ENCODE measurements around the gene SMG1. TPM values are rescaled to one million over a fixed set of nuclear protein-coding genes. Genes with fewer than 3 reads are reported as not detected.
"Not testable (repeated sequence)": the region's sequence is repeated elsewhere in the genome, so short reads cannot be mapped to it uniquely, and the experiment has no call there.

The SMG1 gene
- total and polyA plus RNA-seq, 2 donors: 20.8 to 31.9 TPM

DNA sequence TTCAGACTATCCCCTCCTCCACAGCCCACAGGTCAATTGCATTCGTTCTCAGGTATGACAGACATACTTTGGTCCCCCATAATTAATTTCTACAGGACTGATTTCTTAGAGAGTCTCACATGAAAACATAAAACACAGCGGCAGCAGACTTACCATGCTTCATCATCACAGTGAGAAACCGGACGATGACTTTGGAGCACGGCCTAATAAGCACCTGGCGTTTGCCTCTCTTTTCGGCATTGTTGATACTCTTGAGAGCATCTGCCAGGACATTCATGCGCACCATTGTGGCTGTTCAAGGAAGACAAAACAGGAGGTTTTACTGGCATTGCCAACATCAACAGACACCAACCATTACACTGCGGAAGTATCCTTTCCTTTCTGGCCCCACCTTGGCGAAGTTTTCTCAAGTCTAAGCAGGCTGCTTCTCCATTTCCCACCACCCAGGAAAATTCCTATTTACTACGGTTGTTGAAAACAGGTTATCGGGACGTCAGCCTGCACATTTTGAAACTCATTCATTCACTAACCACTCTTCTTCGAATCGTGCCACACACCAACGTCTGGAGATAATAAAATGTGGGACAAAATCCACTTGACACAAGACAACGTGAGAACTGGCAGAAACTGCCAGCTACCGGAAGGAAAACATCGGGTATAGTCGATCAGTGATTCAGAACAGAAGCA is 137.2 kb downstream of the SMG1 start:
- peak overlapping the region; percentile 46 to 91 for H3K27ac ChIP-seq (ENCODE audit: low read depth in 1 of 2, low read length in 1 of 2)

GRCh38 chr16:18784917-18785623 is 141.1 kb downstream of the SMG1 start:
- Histone ChIP-seq H3K27me3 (ENCODE audit: control insufficient read depth in 2 of 2, insufficient read depth in 1 of 2, low read length in 1 of 2) (no peaks in the 10 kb centered on the region), H3K36me3 (ENCODE audit: control insufficient read depth in 2 of 2, insufficient read depth in 2 of 2, low read length in 1 of 2) (peaks cover 64 to 68% of the 10 kb centered on the region in 2 donors), H3K4me3 (ENCODE audit: low read length in 2 of 2) (no peak overlapping the region), H3K27ac (ENCODE audit: low read depth in 1 of 2, low read length in 1 of 2) (no peak overlapping the region), H3K9me3 (ENCODE audit: control insufficient read depth in 2 of 2, insufficient read depth in 1 of 2, low read length in 1 of 2) (no peaks in the 10 kb centered on the region), H3K4me1 (ENCODE audit: control insufficient read depth in 2 of 2, insufficient read depth in 2 of 2, low read length in 2 of 2) (peaks cover 18 to 21% of the 10 kb centered on the region in 2 donors)
- DNase-seq (ENCODE audit: low read depth in 6 of 9, low spot score in 9 of 9): no peak
- WGBS: 94% methylated on average over 8 of the region's 8 CpGs

More for the DNA sequence above, 137.2 kb downstream of the SMG1 start:
- WGBS: 29% methylated on average over 20 of the region's 20 CpGs
- no peaks in the 10 kb centered on the region for H3K27me3 ChIP-seq (ENCODE audit: control insufficient read depth in 2 of 2, insufficient read depth in 1 of 2, low read length in 1 of 2)
- H3K4me1 ChIP-seq (ENCODE audit: control insufficient read depth in 2 of 2, insufficient read depth in 2 of 2, low read length in 2 of 2): peaks cover 18 to 21% of the 10 kb centered on the region in 2 donors
- peak in 1 of 9 donors; percentile 34 for DNase-seq (ENCODE audit: low read depth in 6 of 9, low spot score in 9 of 9)
- peaks cover 63 to 64% of the 10 kb centered on the region in 2 donors for H3K36me3 ChIP-seq (ENCODE audit: control insufficient read depth in 2 of 2, insufficient read depth in 2 of 2, low read length in 1 of 2)
- peak overlapping the region; percentile 82 to 96 for H3K4me3 ChIP-seq (ENCODE audit: low read length in 2 of 2)
- H3K9me3 ChIP-seq (ENCODE audit: control insufficient read depth in 2 of 2, insufficient read depth in 1 of 2, low read length in 1 of 2): no peaks in the 10 kb centered on the region

GRCh38 chr16:18783430-18784341 is 142.5 kb downstream of the SMG1 start:
- Histone ChIP-seq H3K36me3 (ENCODE audit: control insufficient read depth in 2 of 2, insufficient read depth in 2 of 2, low read length in 1 of 2) (peaks cover 61 to 64% of the 10 kb centered on the region in 2 donors), H3K4me1 (ENCODE audit: control insufficient read depth in 2 of 2, insufficient read depth in 2 of 2, low read length in 2 of 2) (peaks cover 14 to 17% of the 10 kb centered on the region in 2 donors), H3K27me3 (ENCODE audit: control insufficient read depth in 2 of 2, insufficient read depth in 1 of 2, low read length in 1 of 2) (no peaks in the 10 kb centered on the region), H3K27ac (ENCODE audit: low read depth in 1 of 2, low read length in 1 of 2) (no peak overlapping the region), H3K4me3 (ENCODE audit: low read length in 2 of 2) (no peak overlapping the region), H3K9me3 (ENCODE audit: control insufficient read depth in 2 of 2, insufficient read depth in 1 of 2, low read length in 1 of 2) (no peaks in the 10 kb centered on the region)
- DNase-seq (ENCODE audit: low read depth in 6 of 9, low spot score in 9 of 9): no peak
- 97% methylated on average over 17 of the region's 17 CpGs for WGBS

DNA sequence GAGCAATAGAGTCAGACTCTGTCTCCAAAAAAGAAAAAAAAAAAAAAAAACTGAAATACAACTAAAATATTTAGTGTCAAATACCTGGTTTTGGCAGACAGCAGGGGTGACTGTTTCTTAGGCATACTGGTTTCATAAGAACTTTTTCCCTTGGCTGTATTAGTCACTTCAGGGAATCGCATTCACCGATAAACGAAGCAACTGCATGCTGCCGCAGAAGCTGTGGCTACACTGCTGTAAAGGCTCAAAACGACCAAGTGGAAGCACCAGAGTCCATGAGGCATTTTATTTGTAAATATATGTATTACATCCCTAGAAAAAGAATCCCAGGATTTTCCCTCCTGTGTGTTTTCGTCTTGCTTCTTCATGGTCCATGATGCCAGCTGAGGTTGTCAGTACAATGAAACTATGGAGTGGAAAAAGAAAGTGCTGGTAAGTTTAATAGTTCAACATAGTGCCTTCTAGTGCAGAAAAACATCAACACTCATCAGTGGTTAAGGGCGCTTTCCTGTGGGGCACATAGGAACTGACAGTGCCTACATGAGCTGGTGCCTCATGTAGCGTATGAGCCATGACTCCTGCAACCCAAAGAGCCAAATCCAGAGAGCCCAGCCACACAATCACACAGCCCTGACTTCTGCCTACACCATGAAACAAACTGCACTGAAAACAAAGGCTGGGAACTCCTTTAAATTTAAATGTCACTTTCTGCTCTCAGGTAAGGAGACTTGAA is 143.3 kb downstream of the SMG1 start:
- WGBS: 96% methylated on average over 8 of the region's 8 CpGs
- H3K36me3 ChIP-seq (ENCODE audit: control insufficient read depth in 2 of 2, insufficient read depth in 2 of 2, low read length in 1 of 2): peaks cover 53 to 56% of the 10 kb centered on the region in 2 donors

DNA sequence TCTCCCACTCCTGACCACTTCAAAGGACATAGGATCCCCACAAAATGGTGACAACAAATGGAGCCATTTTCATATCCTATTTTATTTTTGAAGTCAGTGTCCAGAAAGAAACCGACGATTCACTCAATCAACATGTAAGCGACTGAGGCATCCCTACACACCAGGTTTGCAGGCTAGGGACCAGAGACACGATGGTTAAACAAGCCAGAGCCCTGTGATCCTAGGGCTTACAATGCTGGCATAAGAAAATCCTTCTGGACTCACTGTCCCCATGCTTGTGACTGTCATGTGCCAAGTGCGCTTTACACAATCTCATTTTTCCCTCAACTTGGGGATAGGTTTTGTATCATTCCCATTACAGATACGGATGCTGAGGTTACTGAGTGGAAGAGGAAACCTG is 145.0 kb downstream of the SMG1 start:
- not testable (repeated sequence) for H3K27ac ChIP-seq (ENCODE audit: low read depth in 1 of 2, low read length in 1 of 2); H3K9me3 ChIP-seq (ENCODE audit: control insufficient read depth in 2 of 2, insufficient read depth in 1 of 2, low read length in 1 of 2); H3K4me1 ChIP-seq (ENCODE audit: control insufficient read depth in 2 of 2, insufficient read depth in 2 of 2, low read length in 2 of 2); DNase-seq (ENCODE audit: low read depth in 6 of 9, low spot score in 9 of 9); H3K4me3 ChIP-seq (ENCODE audit: low read length in 2 of 2); H3K27me3 ChIP-seq (ENCODE audit: control insufficient read depth in 2 of 2, insufficient read depth in 1 of 2, low read length in 1 of 2)
- WGBS: 94% methylated on average over 5 of the region's 6 CpGs
- peaks cover 38 to 40% of the 10 kb centered on the region in 2 donors for H3K36me3 ChIP-seq (ENCODE audit: control insufficient read depth in 2 of 2, insufficient read depth in 2 of 2, low read length in 1 of 2)

More for the DNA sequence above, 143.3 kb downstream of the SMG1 start:
- Histone ChIP-seq H3K9me3 (ENCODE audit: control insufficient read depth in 2 of 2, insufficient read depth in 1 of 2, low read length in 1 of 2) (no peaks in the 10 kb centered on the region), H3K27me3 (ENCODE audit: control insufficient read depth in 2 of 2, insufficient read depth in 1 of 2, low read length in 1 of 2) (no peaks in the 10 kb centered on the region), H3K4me3 (ENCODE audit: low read length in 2 of 2) (no peak overlapping the region), H3K27ac (ENCODE audit: low read depth in 1 of 2, low read length in 1 of 2) (no peak overlapping the region), H3K4me1 (ENCODE audit: control insufficient read depth in 2 of 2, insufficient read depth in 2 of 2, low read length in 2 of 2) (peaks cover 5 to 9% of the 10 kb centered on the region in 2 donors)
- DNase-seq (ENCODE audit: low read depth in 6 of 9, low spot score in 9 of 9): no peak

GRCh38 chr16:18780460-18781026 is 145.7 kb downstream of the SMG1 start:
- H3K4me3 ChIP-seq (ENCODE audit: low read length in 2 of 2); H3K9me3 ChIP-seq (ENCODE audit: control insufficient read depth in 2 of 2, insufficient read depth in 1 of 2, low read length in 1 of 2); DNase-seq (ENCODE audit: low read depth in 6 of 9, low spot score in 9 of 9); H3K4me1 ChIP-seq (ENCODE audit: control insufficient read depth in 2 of 2, insufficient read depth in 2 of 2, low read length in 2 of 2); H3K27ac ChIP-seq (ENCODE audit: low read depth in 1 of 2, low read length in 1 of 2); H3K27me3 ChIP-seq (ENCODE audit: control insufficient read depth in 2 of 2, insufficient read depth in 1 of 2, low read length in 1 of 2): not testable (repeated sequence)
- WGBS: 92% methylated on average over 8 of the region's 8 CpGs
- peaks cover 31 to 33% of the 10 kb centered on the region in 2 donors for H3K36me3 ChIP-seq (ENCODE audit: control insufficient read depth in 2 of 2, insufficient read depth in 2 of 2, low read length in 1 of 2)

DNA sequence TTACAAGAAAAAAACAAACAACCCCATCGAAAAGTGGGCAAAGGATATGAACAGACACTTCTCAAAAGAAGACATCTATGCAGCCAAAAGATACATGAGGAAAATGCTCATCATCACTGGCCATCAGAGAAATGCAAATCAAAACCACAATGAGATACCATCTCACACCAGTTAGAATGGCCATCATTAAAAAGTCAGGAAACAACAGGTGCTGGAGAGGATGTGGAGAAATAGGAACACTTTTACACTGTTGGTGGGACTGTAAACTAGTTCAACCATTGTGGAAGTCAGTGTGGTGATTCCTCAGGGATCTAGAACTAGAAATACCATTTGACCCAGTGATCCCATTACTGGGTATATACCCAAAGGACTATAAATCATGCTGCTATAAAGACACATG is 148.5 kb downstream of the SMG1 start:
- H3K4me3 ChIP-seq (ENCODE audit: low read length in 2 of 2); H3K27me3 ChIP-seq (ENCODE audit: control insufficient read depth in 2 of 2, insufficient read depth in 1 of 2, low read length in 1 of 2); H3K4me1 ChIP-seq (ENCODE audit: control insufficient read depth in 2 of 2, insufficient read depth in 2 of 2, low read length in 2 of 2); DNase-seq (ENCODE audit: low read depth in 6 of 9, low spot score in 9 of 9); H3K27ac ChIP-seq (ENCODE audit: low read depth in 1 of 2, low read length in 1 of 2); H3K36me3 ChIP-seq (ENCODE audit: control insufficient read depth in 2 of 2, insufficient read depth in 2 of 2, low read length in 1 of 2); H3K9me3 ChIP-seq (ENCODE audit: control insufficient read depth in 2 of 2, insufficient read depth in 1 of 2, low read length in 1 of 2): not testable (repeated sequence)
- WGBS: 100% methylated on average over 1 of the region's 1 CpG

DNA sequence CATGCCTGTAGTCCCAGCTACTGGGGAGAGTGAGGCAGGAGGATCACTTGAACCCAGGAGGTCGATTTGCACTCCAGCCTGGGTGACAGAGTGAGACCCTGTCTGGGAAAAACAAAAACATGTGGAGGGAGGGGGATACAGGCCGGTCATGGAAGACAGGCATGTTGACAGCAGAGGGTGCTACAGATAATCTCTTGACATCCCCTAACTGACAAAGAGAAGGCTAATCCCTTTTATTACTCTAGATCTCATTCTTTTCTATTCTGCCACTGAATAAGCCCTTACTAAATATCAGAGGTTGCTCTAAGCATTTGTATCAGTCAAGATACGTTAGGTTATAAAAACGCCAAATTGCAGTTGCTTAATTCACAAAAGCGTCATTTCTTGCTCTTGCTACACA is 149.9 kb downstream of the SMG1 start:
- not testable (repeated sequence) for H3K27me3 ChIP-seq (ENCODE audit: control insufficient read depth in 2 of 2, insufficient read depth in 1 of 2, low read length in 1 of 2); H3K9me3 ChIP-seq (ENCODE audit: control insufficient read depth in 2 of 2, insufficient read depth in 1 of 2, low read length in 1 of 2); H3K36me3 ChIP-seq (ENCODE audit: control insufficient read depth in 2 of 2, insufficient read depth in 2 of 2, low read length in 1 of 2); H3K4me3 ChIP-seq (ENCODE audit: low read length in 2 of 2); DNase-seq (ENCODE audit: low read depth in 6 of 9, low spot score in 9 of 9); H3K27ac ChIP-seq (ENCODE audit: low read depth in 1 of 2, low read length in 1 of 2); H3K4me1 ChIP-seq (ENCODE audit: control insufficient read depth in 2 of 2, insufficient read depth in 2 of 2, low read length in 2 of 2)
- 96% methylated on average over 5 of the region's 5 CpGs for WGBS

Measured in thymus (tissue), 11 donors.